GM18907 (cell line): ENCODE results near the gene TBX4.

ENCODE experiments used
- ATAC-seq: cut with Tn5 transposase; IDR thresholded peaks from one replicate; pipeline ENCODE4 v1.9.1; 2021; ENCODE audit warnings: mild to moderate bottlenecking, moderate library complexity; ENCODE audit not compliant: unreplicated experiment

Gene TBX4

GRCh38 chr17:61452301-61453290 is at the start of gene TBX4:
TBX4 (plus strand) TSS chr17:61452422; CDS start chr17:61456491, 4,069 bp downstream.
- no peak for ATAC-seq

GRCh38 chr17:61402978-61403800 is 49.0 kb upstream of the TBX4 start:
- no peak for ATAC-seq

- no peak for ATAC-seq
Observed at GRCh38 chr17:61403801-61404662, 48.2 kb upstream of the TBX4 start.

GRCh38 chr17:61404663-61404912 is 47.6 kb upstream of the TBX4 start:
- ATAC-seq, result no peak

- ATAC-seq, result no peak
Observed at GRCh38 chr17:61404913-61405685, 47.1 kb upstream of the TBX4 start.

- no peak for ATAC-seq
Observed at GRCh38 chr17:61405686-61406536, 46.3 kb upstream of the TBX4 start.

GRCh38 chr17:61406537-61406845 is 45.7 kb upstream of the TBX4 start:
- ATAC-seq, result no peak

- no peak for ATAC-seq
Observed at GRCh38 chr17:61406971-61407911, 45.0 kb upstream of the TBX4 start.

- ATAC-seq, result no peak
Observed at GRCh38 chr17:61408151-61409041, 43.8 kb upstream of the TBX4 start.

- ATAC-seq, result no peak
Observed at GRCh38 chr17:61409301-61410112, 42.7 kb upstream of the TBX4 start.

- ATAC-seq, result no peak
Observed at GRCh38 chr17:61410141-61411010, 41.8 kb upstream of the TBX4 start.

- ATAC-seq, result no peak
Observed at GRCh38 chr17:61411011-61411260, 41.3 kb upstream of the TBX4 start.

GRCh38 chr17:61411261-61412142 is 40.7 kb upstream of the TBX4 start:
- ATAC-seq, result no peak

GRCh38 chr17:61412143-61412859 is 39.9 kb upstream of the TBX4 start:
- peak; percentile 66 for ATAC-seq
